Endothelial cell of umbilical vein (primary cell): ENCODE data around the gene NUTF2. TPM values are rescaled to one million over a fixed set of nuclear protein-coding genes. Genes with fewer than 3 reads are reported as not detected.
A peak's percentile ranks its signal among the peaks of the same experiment; 100 is the strongest.

Source experiments
- BruUV-seq: library from RNA; stranded (reverse); fragments of 400-500 nt; replicated peaks from 2 replicates; lab custom pipeline; 2021; lab: Mats Ljungman, UMichigan
- CTCF ChIA-PET: fragments of 300-600, 350-600 bp; sonication (Branson Sonifier 250); formaldehyde crosslinking; loops from one replicate; lab custom pipeline; 2021; ENCODE audit warnings: antibody characterized with exemption, inconsistent platforms; lab: Charles Lee
- POLR2A ChIA-PET: fragments of 300-600, 350-600 bp; sonication (Branson Sonifier 250); formaldehyde crosslinking; loops from one replicate; lab custom pipeline; 2021; ENCODE audit warnings: antibody characterized with exemption, inconsistent platforms; lab: Charles Lee
- DNase-seq: peaks from one replicate; pipeline ENCODE4 v3.0.0-alpha.2; 2011; ENCODE audit warnings: low read depth, low spot score
- FAIRE-seq: peaks from 2 replicates; lab custom pipeline; 2011; peaks lifted over from hg19 to GRCh38; lab: Jason Lieb, UNC
- H2AFZ ChIP-seq: 2 replicates; pipeline ENCODE4 v1.6.0; 2012; ENCODE audit warnings: low read depth, low read length, control low read depth, inconsistent platforms
- H3K27ac ChIP-seq: 2 replicates; pipeline ENCODE4 v1.5.1; 2011; ENCODE audit warnings: low read depth, mild to moderate bottlenecking, control low read depth, low read length, moderate library complexity; ENCODE audit not compliant: insufficient read depth
- H3K27me3 ChIP-seq, 2 experiments: 2 replicates each; pipeline versions ENCODE4 v1.6.0 to v1.6.1; 2011; ENCODE audit warnings: low read length in 2 of 2, mixed read lengths in 1 of 2; ENCODE audit not compliant: control insufficient read depth in 2 of 2, insufficient read depth in 2 of 2
- H3K36me3 ChIP-seq, 2 experiments: 2 replicates in 1 of 2; 3 replicates in 1 of 2; pipeline ENCODE4 v1.5.1; 2011; ENCODE audit warnings: low read length in 2 of 2, mild to moderate bottlenecking in 1 of 2, moderate library complexity in 1 of 2; ENCODE audit not compliant: control insufficient read depth in 2 of 2, insufficient read depth in 2 of 2; ENCODE audit errors: extremely low read depth in 1 of 2
- H3K4me1 ChIP-seq: 3 replicates; pipeline ENCODE4 v1.5.1; 2011; ENCODE audit warnings: mild to moderate bottlenecking, low read length; ENCODE audit not compliant: control insufficient read depth, insufficient read depth; ENCODE audit errors: extremely low read depth
- H3K4me2 ChIP-seq: 2 replicates; pipeline ENCODE4 v1.6.1; 2011; ENCODE audit warnings: low read length, control low read depth, mixed read lengths; ENCODE audit not compliant: insufficient read depth
- H3K4me3 ChIP-seq, 3 experiments: fragments of 200-600 bp in 1 of 3; sonication (generic), shearing (Covaris generic) in 1 of 3; replicated peaks in 1 of 3; 2 replicates each; pipeline ENCODE4 v1.5.1; 2011 to 2016; ENCODE audit warnings: control low read depth in 3 of 3, low read length in 3 of 3, mild to moderate bottlenecking in 2 of 3, inconsistent platforms in 1 of 3, low read depth in 1 of 3, moderate library complexity in 1 of 3; ENCODE audit not compliant: insufficient read depth in 1 of 3
- H3K79me2 ChIP-seq: 2 replicates; pipeline ENCODE4 v1.6.0; 2012; ENCODE audit warnings: low read length, inconsistent platforms; ENCODE audit not compliant: control insufficient read depth, insufficient read depth
- H3K9ac ChIP-seq: replicated peaks from 2 replicates; pipeline ENCODE3; 2011; ENCODE audit warnings: low read length, control low read depth; ENCODE audit not compliant: insufficient read depth; ENCODE audit errors: extremely low read depth
- H3K9me1 ChIP-seq: replicated peaks from 3 replicates; pipeline ENCODE4 v1.6.0; 2011; ENCODE audit warnings: mild to moderate bottlenecking, low read length; ENCODE audit not compliant: control insufficient read depth, insufficient read depth; ENCODE audit errors: extremely low read depth
- H3K9me3 ChIP-seq: replicated peaks from 2 replicates; pipeline ENCODE4 v1.5.1; 2012; ENCODE audit warnings: low read length, inconsistent platforms; ENCODE audit not compliant: control insufficient read depth, insufficient read depth
- H4K20me1 ChIP-seq: replicated peaks from 2 replicates; pipeline ENCODE3; 2011; ENCODE audit warnings: mild to moderate bottlenecking, low read length; ENCODE audit not compliant: control insufficient read depth, insufficient read depth; ENCODE audit errors: extremely low read depth
- CTCF ChIP-seq, 2 donors: IDR thresholded peaks; 1 replicate in 1 of 2; 2 replicates in 1 of 2; pipeline ENCODE4 v1.5.1; 2011; ENCODE audit warnings: low read length in 2 of 2, mild to moderate bottlenecking in 2 of 2, moderate library complexity in 2 of 2, control low read depth in 1 of 2, inconsistent platforms in 1 of 2, low read depth in 1 of 2; ENCODE audit not compliant: insufficient read depth in 1 of 2; ENCODE audit errors: extremely low read depth in 1 of 2
- EZH2 ChIP-seq: IDR thresholded peaks from 2 replicates; pipeline ENCODE4 v1.6.1; 2012; ENCODE audit warnings: borderline replicate concordance, low read depth, mild to moderate bottlenecking, moderate library complexity, low read length, inconsistent platforms; ENCODE audit not compliant: severe bottlenecking
- FOS ChIP-seq: IDR thresholded peaks from 2 replicates; pipeline ENCODE4 v1.6.1; 2011; ENCODE audit warnings: mild to moderate bottlenecking, low read length, moderate library complexity, borderline replicate concordance; ENCODE audit not compliant: insufficient read depth
- GATA2 ChIP-seq: IDR thresholded peaks from 2 replicates; pipeline ENCODE4 v1.7.0; 2011; ENCODE audit warnings: low read depth, mild to moderate bottlenecking, moderate library complexity, mixed read lengths, low read length; ENCODE audit not compliant: insufficient read length, insufficient read depth
- JUN ChIP-seq: IDR thresholded peaks from 2 replicates; pipeline ENCODE4 v1.6.1; 2011; ENCODE audit warnings: borderline replicate concordance, low read depth; ENCODE audit not compliant: insufficient read length, insufficient read depth
- MAX ChIP-seq: IDR thresholded peaks from 2 replicates; pipeline ENCODE4 v1.6.1; 2011; ENCODE audit not compliant: insufficient read depth, insufficient read length
- MYC ChIP-seq: IDR thresholded peaks from one replicate; pipeline ENCODE4 v1.6.1; 2011; ENCODE audit warnings: mild to moderate bottlenecking, low read depth, low read length
- POLR2A ChIP-seq: IDR thresholded peaks from 2 replicates; pipeline ENCODE4 v1.6.1; 2012; ENCODE audit warnings: low read depth, mild to moderate bottlenecking, control low read depth, low read length
- POLR2AphosphoS5 ChIP-seq: IDR thresholded peaks from 2 replicates; pipeline ENCODE4 v1.6.1; 2012; ENCODE audit warnings: low read depth, mild to moderate bottlenecking, control low read depth, low read length, moderate library complexity; ENCODE audit not compliant: insufficient read depth
- dilution Hi-C: fragments of 300-500 bp; cut with MboI; formaldehyde crosslinking; loops from one replicate; pipeline ENCODE4 v1.15.0; 2019; ENCODE audit warnings: low sequenced_read_pairs; ENCODE audit not compliant: extremely low pct_ligation_motif_present
- intact Hi-C: fragments of 100-400 bp; cut with micrococcal nuclease; formaldehyde crosslinking; loops from one replicate; pipeline ENCODE4 v1.10.0; 2022
- polyA plus RNA-seq, 4 experiments: library from polyadenylated mRNA; depleted of rRNA in 3 of 4; stranded (reverse) in 3 of 4; unstranded in 1 of 4; fragments of >200 nt; gene quantifications; 2 replicates each; pipeline versions ENCODE4 v1.2.1 to v1.2.3, GENCODE V29; 2011 to 2012; ENCODE audit warnings: missing spikeins in 1 of 4
- total RNA-seq: library from RNA; stranded (reverse); gene quantifications from 2 replicates; pipeline ENCODE4 v1.2.3, GENCODE V29; 2021

The NUTF2 gene
- total and polyA plus RNA-seq, 2 donors (not counting 3 experiments of a cell fraction or from before 2014, with no cell fraction given), result 208 to 273 TPM

DNA sequence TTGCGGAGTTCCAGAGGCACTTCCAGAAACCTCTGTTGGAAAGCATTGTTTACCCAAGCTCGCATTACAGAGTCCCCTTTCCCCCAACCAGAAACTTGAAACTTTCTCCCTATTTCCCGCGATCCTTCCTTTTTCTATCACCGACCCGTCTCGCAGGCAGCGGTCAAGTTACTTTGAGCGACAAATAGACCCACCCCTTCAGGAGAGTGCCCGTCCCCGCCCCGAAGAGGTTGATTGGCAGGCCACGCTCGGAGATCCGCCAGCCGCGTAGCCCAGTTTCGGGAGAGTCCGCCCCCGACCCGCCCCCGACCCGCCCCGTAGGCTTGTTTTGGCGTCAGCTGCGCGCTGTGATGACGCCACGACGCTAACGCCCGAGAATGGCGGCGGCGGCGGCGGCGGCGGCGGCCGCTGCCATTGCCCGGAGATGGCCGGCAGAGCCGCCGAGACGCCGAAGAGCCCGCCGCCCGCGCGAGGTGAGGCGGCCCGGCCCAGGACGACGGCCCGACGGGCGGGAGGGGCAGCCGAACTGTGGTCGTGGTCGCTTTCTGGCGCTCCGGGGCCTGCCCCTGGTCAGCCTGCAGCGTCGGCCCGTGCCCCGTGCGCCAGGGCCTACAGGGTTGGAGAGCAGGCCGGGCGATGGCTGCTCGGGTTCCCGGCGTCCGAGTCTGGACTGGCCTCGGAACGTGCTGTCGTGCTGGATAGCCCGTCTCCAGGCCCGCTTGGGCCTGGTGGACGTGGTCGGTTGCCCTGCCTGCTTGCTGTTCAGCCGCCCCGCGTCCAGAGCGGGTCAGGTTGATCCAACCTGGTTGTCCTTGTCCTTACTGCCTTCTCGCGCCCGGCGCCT lies 46.4 kb downstream of the NUTF2 start, which contains the start of gene PSKH1:
Gene PSKH1 (plus strand): TSS at position 356 of the 844 bp plus-strand sequence. CDS start 15,496 bp downstream, outside the sequence.
- dilution Hi-C loops, result no loop called here

DNA sequence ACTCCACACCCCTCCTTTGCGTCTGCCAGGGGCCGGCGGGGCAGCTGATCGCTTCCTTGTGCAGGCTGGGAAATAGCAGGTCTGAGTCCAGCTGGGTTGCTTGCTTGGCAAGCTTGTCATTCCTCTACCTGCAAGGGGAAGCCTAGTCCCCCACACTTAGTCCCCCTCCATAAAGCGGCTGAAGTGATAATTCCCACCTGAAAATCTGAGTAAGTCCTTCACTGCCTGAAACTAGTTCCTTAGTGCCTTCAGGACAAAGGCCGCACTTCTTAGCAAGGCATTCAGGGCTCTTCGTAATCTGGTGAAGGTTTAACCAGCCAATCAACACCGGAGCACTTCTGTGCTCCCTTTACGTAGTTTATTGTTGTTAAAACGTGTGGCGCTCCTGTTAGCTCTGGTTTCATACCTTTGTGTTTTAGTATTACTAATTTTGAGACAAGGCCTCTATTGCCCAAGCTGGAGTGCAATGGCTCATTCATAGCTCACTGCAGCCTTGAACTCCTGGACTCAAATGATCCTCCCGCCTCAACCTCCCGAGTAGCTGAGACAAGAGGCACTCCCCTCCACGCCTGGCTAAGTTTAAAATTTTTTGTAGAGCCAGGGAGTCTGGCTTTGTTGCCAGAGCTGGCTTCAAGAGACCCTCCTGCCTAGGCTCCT lies 47.1 kb downstream of the NUTF2 start:
- H3K4me2 ChIP-seq, result peak overlapping the region; percentile 84
- peak overlapping the region; percentile 3 to 73 (median 73) for H3K4me3 ChIP-seq
- H3K27ac ChIP-seq, result peak overlapping the region; percentile 76
- FAIRE-seq (peak; percentile 74), DNase-seq (no peak)
- peaks cover 21% of the 10 kb centered on the region for H3K4me1 ChIP-seq
- H3K9me1 ChIP-seq, result no peaks in the 10 kb centered on the region
- no peaks in the 10 kb centered on the region for H3K27me3 ChIP-seq
- H3K79me2 ChIP-seq, result peaks cover 25% of the 10 kb centered on the region
- no peaks in the 10 kb centered on the region for H4K20me1 ChIP-seq
- intact Hi-C loops, result loop anchor here (1.0 to 2.0 kb wide), 3 partner anchors 8 to 343 kb away; partner anchors contain the start of genes CENPT, ESRP2 and NUTF2
- H3K9me3 ChIP-seq, result no peaks in the 10 kb centered on the region
- TF ChIP-seq MAX (no peak), POLR2AphosphoS5 (no peak), MYC (no peak), CTCF (IDR thresholded peaks at IDR 0.05; ENCODE audit: extremely low read depth in 1 of 2, insufficient read depth in 1 of 2, low read depth in 1 of 2, low read length in 2 of 2) (no peak), GATA2 (no peak), POLR2A (no peak), JUN (no peak), FOS (no peak), EZH2 (no peak)
- H3K9ac ChIP-seq, result peak overlapping the region; percentile 93
- dilution Hi-C loops, result no loop called here
- ChIA-PET CTCF (interaction anchor here (2.6 kb wide), 1 partner anchor 11 kb away, joined by 17 read pairs; the partner anchor contains the start of gene NRN1L), POLR2A (interaction anchor here (1.2 kb wide), 1 partner anchor 32 kb away, joined by 4 read pairs; no protein-coding TSS in a partner anchor)
- TSS peak; percentile 29 for BruUV-seq
- H3K36me3 ChIP-seq, result no peaks in the 10 kb centered on the region
- H2AFZ ChIP-seq, result peak overlapping the region; percentile 65

More for the DNA sequence above, 46.4 kb downstream of the NUTF2 start, which contains the start of gene PSKH1:
- Histone ChIP-seq H4K20me1 (no peaks in the 10 kb centered on the region), H3K27me3 (no peaks in the 10 kb centered on the region), H3K4me2 (peak within 1 kb of the TSS; percentile 92), H2AFZ (peak within 1 kb of the TSS; percentile 66), H3K4me3 (peak within 1 kb of the TSS; percentile 10 to 73 (median 73)), H3K79me2 (peaks cover 23% of the 10 kb centered on the region), H3K36me3 (no peaks in the 10 kb centered on the region), H3K9me3 (no peaks in the 10 kb centered on the region), H3K4me1 (peaks cover 21% of the 10 kb centered on the region), H3K27ac (peak within 1 kb of the TSS; percentile 76), H3K9me1 (no peaks in the 10 kb centered on the region), H3K9ac (peak within 1 kb of the TSS; percentile 93)
- DNase-seq (peak; percentile 97), FAIRE-seq (peak; percentile 98)
- intact Hi-C loops, result loop anchor here (1.0 to 2.0 kb wide), 3 partner anchors 9 to 344 kb away; partner anchors contain the start of genes CENPT, ESRP2 and NUTF2
- POLR2A ChIA-PET, result interaction anchor here (0.6 to 1.2 kb wide), 2 partner anchors 11 to 31 kb away, joined by 3 to 4 read pairs; no protein-coding TSS in a partner anchor
- BruUV-seq, result no TSS peak
- CTCF ChIA-PET, result interaction anchor here (0.9 to 2.6 kb wide), 7 partner anchors 10 to 221 kb away, joined by 3 to 17 read pairs (median 4); partner anchors contain the start of gene NRN1L
- TF ChIP-seq MAX, result no peak
- peak; percentile 59 for TF ChIP-seq POLR2A
- peak; percentile 78 for TF ChIP-seq POLR2AphosphoS5
